HG02610 (cell line): ENCODE data around the gene PHAF1.
"Not testable (repeated sequence)": the region's sequence is repeated elsewhere in the genome, so short reads cannot be mapped to it uniquely, and the experiment has no call there.

Experiments used
- ATAC-seq: cut with Tn5 transposase; IDR thresholded peaks from one replicate; pipeline ENCODE4 v1.9.1; 2021; ENCODE audit warnings: mild to moderate bottlenecking, moderate library complexity; ENCODE audit not compliant: unreplicated experiment

The PHAF1 gene

GRCh38 chr16:67104845-67105244 lies 4.9 kb upstream of the PHAF1 start:
- no peak for ATAC-seq

GRCh38 chr16:67105246-67105645 lies 4.5 kb upstream of the PHAF1 start:
- no peak for ATAC-seq

- no peak for ATAC-seq
Measured at GRCh38 chr16:67105881-67106280, 3.9 kb upstream of the PHAF1 start.

GRCh38 chr16:67108489-67108888 lies 1.3 kb upstream of the PHAF1 start:
- no peak for ATAC-seq

GRCh38 chr16:67108931-67109406 lies 772 bp upstream of the PHAF1 start:
- ATAC-seq, result no peak

GRCh38 chr16:67111951-67112444 lies 2.3 kb downstream of the PHAF1 start:
- ATAC-seq, result no peak

- no peak for ATAC-seq
Measured at GRCh38 chr16:67112591-67113399, 3.1 kb downstream of the PHAF1 start.

- ATAC-seq, result no peak
Measured at GRCh38 chr16:67114793-67115192, 5.1 kb downstream of the PHAF1 start.

- no peak for ATAC-seq
Measured at GRCh38 chr16:67115639-67116038, 5.9 kb downstream of the PHAF1 start.

GRCh38 chr16:67116388-67117311 lies 6.9 kb downstream of the PHAF1 start:
- ATAC-seq, result no peak

GRCh38 chr16:67117716-67118115 lies 8.0 kb downstream of the PHAF1 start:
- ATAC-seq, result no peak

GRCh38 chr16:67120025-67120424 lies 10.3 kb downstream of the PHAF1 start:
- no peak for ATAC-seq

GRCh38 chr16:67122799-67123198 lies 13.1 kb downstream of the PHAF1 start:
- ATAC-seq, result not testable (repeated sequence)

- ATAC-seq, result no peak
Measured at GRCh38 chr16:67128417-67128816, 18.7 kb downstream of the PHAF1 start.

- no peak for ATAC-seq
Measured at GRCh38 chr16:67128887-67129286, 19.1 kb downstream of the PHAF1 start.

GRCh38 chr16:67129422-67129821 lies 19.7 kb downstream of the PHAF1 start:
- ATAC-seq, result no peak

GRCh38 chr16:67137605-67138004 lies 27.9 kb downstream of the PHAF1 start:
- no peak for ATAC-seq

GRCh38 chr16:67141391-67141790 lies 31.6 kb downstream of the PHAF1 start:
- ATAC-seq, result no peak

GRCh38 chr16:67142342-67142741 lies 32.6 kb downstream of the PHAF1 start:
- no peak for ATAC-seq

- no peak for ATAC-seq
Measured at GRCh38 chr16:67144943-67145342, 35.2 kb downstream of the PHAF1 start.

GRCh38 chr16:67145746-67146145 lies 36.0 kb downstream of the PHAF1 start:
- ATAC-seq, result no peak
